HG03280 (cell line): Measurements from ENCODE around the gene SCGB1D1.
"Not testable (repeated sequence)": the region's sequence is repeated elsewhere in the genome, so short reads cannot be mapped to it uniquely, and the experiment has no call there.

Experiments used
- ATAC-seq: cut with Tn5 transposase; IDR thresholded peaks from one replicate; pipeline ENCODE4 v1.9.1; 2021; ENCODE audit warnings: mild to moderate bottlenecking, moderate library complexity; ENCODE audit not compliant: unreplicated experiment

Gene SCGB1D1

DNA sequence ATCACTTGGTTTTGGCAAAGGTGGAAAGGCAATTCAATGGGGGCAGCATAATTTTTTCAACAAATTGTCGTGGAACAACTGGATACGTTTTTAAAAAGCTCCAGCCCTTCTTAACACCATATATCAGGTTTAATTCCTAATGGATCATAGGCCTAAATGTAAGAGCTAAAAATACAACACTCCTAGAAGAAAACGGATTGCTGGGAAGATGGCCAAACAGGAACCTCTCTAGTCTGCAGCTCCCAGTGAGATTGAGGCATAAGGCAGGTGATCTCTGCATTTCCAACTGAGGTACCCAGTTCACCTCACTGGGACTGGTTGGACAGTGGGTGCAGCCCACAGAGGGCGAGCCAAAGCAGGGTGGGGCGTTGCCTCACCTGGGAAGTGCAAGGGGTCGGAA is 32.4 kb upstream of the SCGB1D1 start:
- ATAC-seq, result no peak

DNA sequence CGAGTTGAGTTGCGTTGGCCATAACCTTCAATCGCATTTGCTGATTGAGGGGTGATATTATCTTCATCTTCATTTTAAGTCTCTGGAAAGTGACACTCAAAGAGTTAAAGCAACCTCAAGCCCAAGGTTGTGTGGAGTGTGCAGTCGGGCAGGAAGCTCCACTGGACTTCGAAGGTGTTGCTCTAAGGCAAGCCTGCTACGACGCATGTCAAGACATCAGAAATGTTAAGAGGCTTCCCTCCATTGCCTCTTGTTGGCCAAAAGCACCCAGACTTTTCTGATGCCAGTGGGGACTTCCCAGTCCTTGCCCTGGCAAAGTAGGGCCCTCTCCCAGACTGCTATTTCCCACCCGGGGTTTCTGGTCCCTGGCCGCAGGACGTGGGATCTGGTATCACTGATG is 23.6 kb upstream of the SCGB1D1 start:
- no peak for ATAC-seq

DNA sequence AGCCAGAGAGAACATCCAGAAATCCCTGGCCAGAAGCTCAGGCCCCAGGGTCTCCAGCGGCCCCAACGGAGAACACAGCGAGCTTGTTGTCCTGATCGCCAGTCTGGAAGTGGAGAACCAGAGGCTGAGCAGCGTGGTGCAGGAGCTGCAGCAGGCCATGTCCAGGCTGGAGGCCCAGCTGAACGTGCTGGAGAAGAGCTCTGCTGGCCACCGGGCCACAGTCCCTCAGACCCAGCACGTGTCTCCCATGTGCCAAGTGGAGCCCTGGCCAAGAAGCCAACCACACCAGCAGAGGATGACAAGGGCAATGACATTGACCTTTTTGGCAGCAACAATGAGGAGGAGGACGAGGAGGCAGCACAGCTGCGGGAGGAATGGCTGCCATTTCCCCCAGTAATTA is 20.6 kb upstream of the SCGB1D1 start:
- no peak for ATAC-seq

DNA sequence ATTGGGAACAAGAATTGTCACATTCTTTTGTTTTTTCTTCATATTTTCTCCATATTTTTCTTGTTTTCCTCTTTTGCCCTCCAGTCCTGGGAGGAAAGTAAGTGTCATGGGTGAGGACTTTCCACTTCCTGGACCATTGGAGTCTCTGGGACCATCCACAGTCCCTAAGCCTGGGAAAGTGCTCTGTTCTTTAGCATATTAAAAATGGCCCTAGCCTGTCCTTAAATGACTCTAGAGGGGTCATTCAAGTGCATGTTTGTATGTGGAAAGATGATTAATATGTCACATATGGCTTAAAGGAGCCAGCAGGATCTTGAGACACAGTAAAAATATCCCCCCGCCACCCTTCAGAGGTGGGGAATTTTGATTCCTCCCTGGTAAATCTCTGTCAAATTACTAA is 20.1 kb upstream of the SCGB1D1 start:
- no peak for ATAC-seq

DNA sequence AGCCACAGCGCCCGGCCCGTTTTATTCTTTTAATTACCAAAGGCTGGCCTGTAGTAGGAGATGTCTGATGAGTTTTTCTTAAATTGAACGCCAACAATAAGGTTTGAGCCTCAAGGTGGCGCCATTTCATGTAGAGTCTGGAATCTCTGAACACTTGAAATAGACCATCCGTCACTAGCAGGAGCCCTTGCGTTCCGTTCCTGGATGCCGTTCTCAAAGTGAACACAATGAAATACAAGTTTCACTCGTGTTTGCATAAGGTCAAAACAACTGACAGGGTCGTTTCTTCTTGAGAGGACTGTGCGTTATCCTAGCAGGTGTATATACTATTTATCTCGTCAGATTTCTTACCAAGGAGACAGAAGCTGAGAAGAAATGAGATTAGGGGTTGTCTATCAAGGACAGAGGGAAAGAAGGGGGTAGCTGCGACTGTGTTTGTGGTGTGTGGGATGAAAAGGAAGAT is 18.7 kb upstream of the SCGB1D1 start:
- ATAC-seq, result no peak

DNA sequence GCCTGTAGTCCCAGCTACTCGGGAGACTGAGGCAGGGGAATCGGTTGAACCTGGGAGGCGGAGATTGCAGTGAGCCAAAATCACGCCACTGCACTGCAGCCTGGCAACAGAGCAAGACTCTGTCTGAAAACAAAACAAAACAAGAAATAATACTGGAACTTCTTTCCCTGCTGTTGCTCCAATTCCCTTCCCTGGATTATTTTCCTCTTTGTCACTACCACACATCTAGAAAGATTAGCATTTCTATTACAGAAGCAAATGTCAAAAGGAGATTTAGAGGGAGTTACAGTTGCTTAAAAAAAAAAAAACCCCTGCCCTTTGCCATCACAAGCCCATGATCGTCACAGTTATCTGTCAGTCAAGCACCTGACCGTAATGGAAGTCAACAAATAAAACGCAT is 17.7 kb upstream of the SCGB1D1 start:
- no peak for ATAC-seq

DNA sequence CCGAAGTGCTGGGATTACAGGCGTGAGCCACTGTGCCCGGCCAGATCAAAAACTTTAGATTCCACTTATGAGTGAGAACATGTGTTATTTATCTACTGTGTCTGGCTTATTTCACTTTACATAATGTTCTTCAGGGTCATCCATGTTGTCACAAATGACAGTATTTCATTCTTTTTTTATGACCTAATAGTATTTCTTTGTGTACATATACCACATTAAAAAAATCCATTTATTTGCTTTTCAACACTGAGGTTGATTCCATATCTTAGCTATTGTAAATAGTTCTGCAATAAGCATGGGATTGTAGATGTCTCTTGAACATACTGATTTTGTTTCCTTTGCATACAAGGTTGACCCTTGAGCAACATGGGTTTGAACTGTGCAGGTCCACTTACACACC is 13.2 kb upstream of the SCGB1D1 start:
- ATAC-seq, result no peak

- no peak for ATAC-seq
These were observed 10.0 kb upstream of the SCGB1D1 start for GRCh38 chr11:62179995-62180394.

DNA sequence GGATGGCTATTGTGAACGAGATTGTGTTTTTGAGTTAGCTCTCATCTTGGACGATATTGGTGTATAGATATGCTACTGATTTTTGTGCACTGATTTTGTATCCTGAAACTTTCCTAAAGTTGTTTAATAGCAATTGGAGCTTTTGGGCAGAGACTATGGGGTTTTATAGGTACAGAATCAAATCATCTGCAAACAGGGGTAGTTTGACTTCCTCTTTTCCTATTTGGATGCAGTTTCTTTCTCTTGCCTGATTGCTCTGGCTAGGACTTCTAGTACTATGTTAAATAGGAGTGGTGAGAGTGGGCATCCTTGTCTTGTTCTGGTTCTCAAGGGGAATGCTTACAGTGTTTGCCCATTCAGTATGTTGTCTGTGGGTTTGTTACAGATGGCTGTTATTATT is 8.9 kb upstream of the SCGB1D1 start:
- no peak for ATAC-seq

DNA sequence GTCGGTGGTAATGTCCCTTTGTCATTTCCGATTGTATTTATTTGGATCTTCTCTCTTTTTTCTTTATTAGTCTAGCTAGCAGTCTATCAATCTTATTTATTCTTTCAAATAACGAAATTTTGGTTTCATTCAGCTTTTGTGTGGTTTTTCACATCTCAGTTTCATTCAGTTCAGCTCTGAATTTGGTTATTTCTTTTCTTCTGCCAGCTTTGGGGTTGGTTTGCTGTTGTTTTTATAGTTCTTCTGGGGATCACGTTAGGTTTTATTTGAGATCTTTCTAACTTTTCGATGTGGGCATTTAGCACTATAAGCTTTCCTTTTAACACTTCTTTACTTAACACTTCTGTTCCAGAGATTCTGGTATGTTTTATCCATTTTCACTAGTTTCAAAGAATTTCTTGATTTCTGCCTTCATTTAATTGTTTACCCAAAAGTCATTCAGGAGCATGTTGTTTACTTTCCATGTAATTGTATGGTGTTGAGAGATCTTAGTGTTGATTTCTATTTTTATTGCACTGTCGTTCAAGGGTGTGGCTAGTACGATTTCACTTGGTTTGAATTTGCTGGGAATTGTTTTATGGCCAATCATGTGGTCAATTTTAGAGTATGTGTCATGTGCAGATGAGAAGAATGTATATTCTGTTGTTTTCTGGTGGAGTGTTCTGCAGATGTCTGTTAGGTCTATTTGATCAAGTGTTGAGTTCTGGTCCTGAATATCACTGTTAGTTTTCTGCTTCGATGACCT is 7.7 kb upstream of the SCGB1D1 start:
- no peak for ATAC-seq

DNA sequence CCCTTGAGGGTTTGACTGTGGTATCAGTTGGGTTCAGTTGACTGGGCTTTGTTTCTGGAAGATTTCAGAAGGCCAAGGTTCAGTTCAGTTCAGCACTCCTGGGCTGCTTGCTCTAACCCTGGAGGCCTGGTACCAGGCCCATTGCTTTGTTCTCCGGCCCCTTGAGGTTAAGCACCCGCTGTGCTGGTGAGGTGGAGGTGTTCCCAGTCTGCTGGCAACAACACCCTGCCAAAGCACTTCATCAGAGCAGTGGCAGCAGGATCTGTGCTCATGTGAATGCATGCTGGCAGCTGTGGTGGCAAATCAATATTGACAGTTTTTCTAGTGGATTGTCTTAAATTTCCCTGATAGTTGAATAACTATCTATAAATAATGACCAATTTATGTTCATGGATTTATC is 3.8 kb upstream of the SCGB1D1 start:
- no peak for ATAC-seq

DNA sequence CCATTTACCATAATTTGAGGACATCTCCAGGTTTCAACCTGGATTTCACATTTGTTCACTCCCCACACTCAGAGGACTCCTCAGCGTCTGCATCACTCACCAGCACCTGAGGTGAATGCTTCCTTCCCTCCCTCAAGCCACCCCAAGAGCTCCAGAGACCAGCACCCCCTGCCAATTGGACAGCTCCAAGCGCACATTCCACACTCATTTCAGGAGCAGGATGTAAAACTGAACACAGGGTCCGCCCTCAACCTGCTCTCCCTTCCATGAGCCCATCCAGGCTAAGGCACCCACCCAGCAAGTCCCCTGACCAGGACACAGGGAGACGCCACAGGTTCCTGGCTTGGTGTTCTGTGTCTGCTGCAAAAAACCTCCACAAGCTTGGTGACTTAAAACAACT is 3.9 kb downstream of the SCGB1D1 start:
- ATAC-seq, result no peak

GRCh38 chr11:62195010-62195409 is 5.0 kb downstream of the SCGB1D1 start:
- ATAC-seq, result not testable (repeated sequence)

DNA sequence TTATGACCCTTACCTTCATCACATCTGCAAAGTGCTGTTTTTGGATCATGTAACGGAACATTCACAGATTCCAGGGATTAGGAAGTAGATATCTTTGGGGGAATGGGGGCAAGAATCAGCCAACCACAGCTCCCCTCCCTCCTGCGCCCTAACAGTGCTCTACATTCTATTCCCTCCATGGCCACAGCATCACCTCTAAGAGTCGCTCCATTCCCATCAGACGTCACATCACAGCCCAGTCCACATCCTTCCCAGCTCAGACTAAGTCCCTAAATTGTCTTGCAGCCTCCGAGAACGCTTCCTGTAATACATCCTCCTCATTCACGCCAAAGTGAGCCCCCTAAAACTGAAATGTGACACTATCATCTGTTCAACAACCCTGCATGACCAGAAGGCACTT is 5.9 kb downstream of the SCGB1D1 start:
- no peak for ATAC-seq

DNA sequence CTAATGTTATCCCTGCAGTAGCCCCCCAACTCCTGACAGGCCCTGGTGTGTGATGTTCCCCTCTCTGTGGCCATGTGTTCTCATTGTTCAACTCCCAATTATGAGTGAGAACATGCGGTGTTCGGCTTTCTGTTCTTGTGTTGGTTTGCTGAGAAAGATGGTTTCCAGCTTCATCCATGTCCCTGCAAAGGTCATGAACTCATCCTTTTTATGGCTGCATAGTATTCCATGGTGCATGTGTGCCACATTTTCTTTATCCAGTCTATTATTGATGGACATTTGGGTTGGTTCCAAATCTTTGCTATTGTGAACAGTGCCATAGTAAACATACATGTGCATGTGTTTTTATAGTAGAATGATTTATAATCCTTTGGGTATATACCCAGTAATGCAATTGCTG is 7.4 kb downstream of the SCGB1D1 start:
- not testable (repeated sequence) for ATAC-seq

DNA sequence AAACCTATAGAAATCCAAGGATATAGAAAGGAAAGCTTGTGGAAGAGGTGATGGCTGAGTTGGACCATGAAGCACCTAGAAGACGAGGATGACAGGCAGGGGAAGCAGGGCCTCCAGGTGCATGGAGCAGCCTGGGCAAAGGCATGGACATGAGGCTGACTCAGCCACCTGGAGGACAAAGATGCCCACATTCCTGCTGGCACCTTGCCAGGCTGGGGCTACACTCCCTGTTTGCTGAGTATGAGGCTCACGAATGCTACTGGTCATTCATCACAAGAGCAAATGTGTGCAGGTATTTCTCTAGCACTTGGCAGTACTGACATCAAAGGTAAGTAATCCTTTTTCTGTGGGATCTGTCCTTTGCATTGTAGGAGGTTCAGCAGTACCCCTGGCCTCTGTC is 11.4 kb downstream of the SCGB1D1 start:
- no peak for ATAC-seq

- no peak for ATAC-seq
These were observed 12.9 kb downstream of the SCGB1D1 start for GRCh38 chr11:62202910-62203309.

DNA sequence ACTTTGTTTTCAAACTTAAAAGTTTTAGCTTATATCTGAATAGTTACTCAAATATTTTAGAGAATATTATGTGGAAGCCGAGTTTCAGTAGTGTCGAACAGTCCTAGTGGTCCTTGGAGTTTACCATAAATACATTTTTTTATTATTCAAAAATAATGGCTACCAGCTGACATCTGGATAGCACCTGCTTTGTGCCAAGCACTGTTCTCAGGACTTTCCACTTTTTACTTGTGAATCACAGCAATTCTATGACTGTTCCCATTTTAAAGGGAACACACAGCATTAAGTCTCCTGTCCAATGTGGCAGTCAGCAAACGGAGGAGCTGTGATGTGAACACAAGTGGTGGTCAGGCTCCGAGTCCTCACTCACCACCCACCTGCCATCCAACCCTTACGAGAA is 14.4 kb downstream of the SCGB1D1 start:
- ATAC-seq, result no peak

- ATAC-seq, result no peak
These were observed 15.4 kb downstream of the SCGB1D1 start for GRCh38 chr11:62205441-62205840.

DNA sequence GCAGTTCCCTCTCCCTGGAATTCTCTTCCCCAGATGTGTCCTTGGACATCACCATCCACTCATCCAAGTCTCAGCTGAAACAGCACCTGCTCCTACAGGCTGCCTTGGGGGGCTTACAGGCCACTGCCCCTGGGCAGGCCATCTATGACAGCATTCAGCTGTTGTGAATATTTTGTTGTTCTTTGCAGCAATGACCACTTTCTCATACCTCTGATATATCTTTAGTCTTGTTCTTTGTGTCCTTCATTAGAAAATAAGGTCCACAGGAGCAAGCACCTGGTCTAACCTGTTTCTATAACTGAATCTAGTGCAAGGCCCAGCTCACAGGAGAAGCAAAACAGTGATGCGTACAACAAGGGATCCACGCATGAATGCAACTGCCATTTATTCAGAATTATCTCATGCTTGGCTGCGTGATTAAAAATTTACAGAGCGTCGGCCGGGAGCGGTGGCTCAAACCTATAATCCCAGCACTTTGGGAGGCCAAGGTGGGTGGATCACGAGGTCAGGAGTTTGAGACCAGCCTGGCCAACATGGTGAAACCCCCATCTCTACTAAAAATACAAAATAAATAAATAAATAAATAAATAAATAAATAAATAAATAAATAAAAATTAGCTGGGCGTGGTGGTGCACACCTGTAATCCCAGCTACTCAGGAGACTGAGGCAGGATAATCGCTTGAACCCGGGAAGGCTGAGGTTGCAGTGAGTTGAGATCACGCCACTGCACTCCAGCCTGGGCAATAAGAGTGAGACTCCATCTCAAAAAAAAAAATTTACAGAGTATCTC is 16.5 kb downstream of the SCGB1D1 start:
- ATAC-seq, result not testable (repeated sequence)

DNA sequence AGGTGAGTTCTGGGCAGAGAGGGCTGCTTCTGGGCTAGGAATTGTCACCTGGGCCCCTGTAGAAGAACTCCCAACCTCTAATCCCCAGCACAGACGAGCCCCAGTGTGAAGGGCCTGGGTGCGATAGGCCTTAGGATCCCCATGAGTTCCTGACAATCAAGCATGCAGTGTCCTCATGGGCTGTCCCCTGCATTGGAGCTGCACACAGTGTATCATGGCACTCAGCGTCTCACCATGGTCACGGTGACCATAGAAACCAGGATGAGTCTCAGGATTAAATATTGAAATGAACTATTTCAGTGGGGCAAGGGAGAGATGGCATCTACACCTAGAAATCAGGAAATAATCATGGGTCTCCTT is 18.7 kb downstream of the SCGB1D1 start:
- ATAC-seq, result no peak

DNA sequence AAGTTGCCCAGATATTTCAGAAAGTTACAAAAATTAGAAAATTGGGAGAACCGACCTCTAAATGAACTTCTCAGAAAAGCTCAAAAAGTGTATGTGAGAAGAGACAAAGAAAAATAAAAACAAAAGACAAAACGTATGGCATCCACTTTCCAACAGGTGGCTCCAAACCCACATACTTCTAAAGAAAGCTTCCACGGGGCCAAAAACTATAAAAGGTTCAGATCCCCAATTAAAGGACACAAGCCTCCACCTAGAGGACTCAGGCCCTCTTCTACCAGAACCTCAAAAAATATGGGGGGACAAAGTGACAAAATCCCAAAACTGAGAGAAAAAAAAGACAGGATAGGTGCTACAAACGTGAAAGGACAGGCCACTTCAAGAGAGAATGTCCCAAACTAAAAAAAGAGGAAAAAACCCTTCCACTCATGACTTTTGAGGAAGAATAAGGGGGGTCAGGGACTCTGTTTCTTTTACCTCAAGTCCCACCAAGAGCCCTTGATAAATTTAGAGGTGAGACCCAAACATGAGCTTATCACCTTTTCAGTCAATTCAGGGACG is 27.3 kb downstream of the SCGB1D1 start:
- no peak for ATAC-seq
